Measurements from ENCODE around the gene NSA2.

Gene NSA2

GRCh38 chr5:74822288-74822687, 55.2 kb downstream of the NSA2 start:
- FAIRE-seq: no peak

GRCh38 chr5:74829413-74829812, 62.4 kb downstream of the NSA2 start:
- FAIRE-seq: no peak

Measured in A204.1 (cell line).